Measurements from ENCODE around the gene QTRT2. TPM values are rescaled to one million over a fixed set of nuclear protein-coding genes. Genes with fewer than 3 reads are reported as not detected.

QTRT2 gene
- total RNA-seq, 3 donors from 2014 or later: 17.9 to 29.1 (median 21.2) TPM

- no peak for TF ChIP-seq CTCF (IDR thresholded peaks at IDR 0.05)
- Histone ChIP-seq H3K9me3 (no peaks in the 10 kb centered on the region), H3K4me3 (no peak overlapping the region), H3K36me3 (ENCODE audit: low read depth) (no peaks in the 10 kb centered on the region), H3K4me1 (ENCODE audit: low read depth) (no peaks in the 10 kb centered on the region)
- intact Hi-C loops (cut with DNase I, micrococcal nuclease): no loop called here
- ATAC-seq (no peak), DNase-seq (no peak)
Observed at GRCh38 chr3:114034787-114035545, 21.6 kb upstream of the QTRT2 start.

- Histone ChIP-seq H3K9me3 (no peaks in the 10 kb centered on the region), H3K4me1 (ENCODE audit: low read depth) (no peaks in the 10 kb centered on the region), H3K4me3 (no peak overlapping the region), H3K36me3 (ENCODE audit: low read depth) (no peaks in the 10 kb centered on the region)
- TF ChIP-seq CTCF (IDR thresholded peaks at IDR 0.05): no peak
- ATAC-seq: no peak
- no peak for DNase-seq
- intact Hi-C loops (cut with DNase I, micrococcal nuclease): no loop called here
Observed at GRCh38 chr3:114035896-114036295, 20.6 kb upstream of the QTRT2 start.

- intact Hi-C loops (cut with DNase I, micrococcal nuclease): no loop called here
- no peaks in the 10 kb centered on the region for H3K9me3 ChIP-seq
- ATAC-seq (no peak), DNase-seq (no peak)
- H3K4me3 ChIP-seq: no peak overlapping the region
- TF ChIP-seq CTCF (IDR thresholded peaks at IDR 0.05): no peak
- H3K36me3 ChIP-seq (ENCODE audit: low read depth): no peaks in the 10 kb centered on the region
- no peaks in the 10 kb centered on the region for H3K4me1 ChIP-seq (ENCODE audit: low read depth)
Observed at GRCh38 chr3:114043205-114043604, 13.3 kb upstream of the QTRT2 start.

GRCh38 chr3:114052216-114052615 lies 4.3 kb upstream of the QTRT2 start:
- intact Hi-C loops (cut with DNase I, micrococcal nuclease): no loop called here
- TF ChIP-seq CTCF (IDR thresholded peaks at IDR 0.05): no peak
- Histone ChIP-seq H3K4me1 (ENCODE audit: low read depth) (peaks cover 5% of the 10 kb centered on the region), H3K9me3 (no peaks in the 10 kb centered on the region), H3K4me3 (no peak overlapping the region), H3K36me3 (ENCODE audit: low read depth) (no peaks in the 10 kb centered on the region)
- ATAC-seq: no peak
- no peak for DNase-seq

GRCh38 chr3:114057011-114057347 lies 442 bp downstream of the QTRT2 start:
- peak; percentile 6 for ATAC-seq
- Histone ChIP-seq H3K9me3 (no peaks in the 10 kb centered on the region), H3K36me3 (ENCODE audit: low read depth) (no peaks in the 10 kb centered on the region), H3K4me3 (peak overlapping the region; percentile 35), H3K4me1 (ENCODE audit: low read depth) (peaks cover 8% of the 10 kb centered on the region)
- intact Hi-C loops (cut with DNase I, micrococcal nuclease): no loop called here
- DNase-seq: no peak
- TF ChIP-seq CTCF (IDR thresholded peaks at IDR 0.05): no peak

- H3K4me3 ChIP-seq: no peak overlapping the region
- H3K36me3 ChIP-seq (ENCODE audit: low read depth): no peaks in the 10 kb centered on the region
- intact Hi-C loops (cut with DNase I, micrococcal nuclease): no loop called here
- DNase-seq (no peak), ATAC-seq (no peak)
- H3K4me1 ChIP-seq (ENCODE audit: low read depth): peaks cover 8% of the 10 kb centered on the region
- no peak for TF ChIP-seq CTCF (IDR thresholded peaks at IDR 0.05)
- H3K9me3 ChIP-seq: no peaks in the 10 kb centered on the region
Observed at GRCh38 chr3:114058646-114059045, 2.1 kb downstream of the QTRT2 start.

All from mucosa of descending colon (tissue), 3 donors.